OCI-LY1 (cell line): ENCODE results near the gene TNFSF18.

Experiments
- H2AFZ ChIP-seq: fragments of 200-600 bp; sonication (generic), shearing (Covaris generic); 2 replicates; pipeline ENCODE4 v1.6.0; 2014; ENCODE audit warnings: antibody characterized with exemption, mild to moderate bottlenecking, low read length
- H3F3A ChIP-seq: fragments of 200-600 bp; sonication (generic), shearing (Covaris generic); 2 replicates; pipeline ENCODE4 v1.6.0; 2014; ENCODE audit warnings: mild to moderate bottlenecking, antibody characterized with exemption, low read length, moderate library complexity; ENCODE audit not compliant: insufficient read depth
- H3K27ac ChIP-seq: fragments of 200-600 bp; sonication (generic); 2 replicates; pipeline ENCODE4 v1.5.1; 2014; ENCODE audit warnings: low read length, mixed run types, mild to moderate bottlenecking, low read depth; ENCODE audit not compliant: poor library complexity, severe bottlenecking
- H3K27me3 ChIP-seq: fragments of 200-600 bp; sonication (generic); 2 replicates; pipeline ENCODE4 v1.6.0; 2014; ENCODE audit warnings: antibody characterized with exemption, mild to moderate bottlenecking, low read length, moderate library complexity; ENCODE audit not compliant: insufficient read depth
- H3K36me3 ChIP-seq: fragments of 200-600 bp; sonication (generic); 2 replicates; pipeline ENCODE4 v1.6.1; 2014; ENCODE audit warnings: mild to moderate bottlenecking, antibody characterized with exemption, low read length, moderate library complexity, mixed read lengths; ENCODE audit not compliant: insufficient read depth
- H3K4me1 ChIP-seq: fragments of 200-600 bp; sonication (generic); 2 replicates; pipeline ENCODE4 v1.5.1; 2014; ENCODE audit warnings: mild to moderate bottlenecking, low read length, moderate library complexity; ENCODE audit not compliant: insufficient read depth, severe bottlenecking
- H3K4me2 ChIP-seq: fragments of 200-600 bp; sonication (generic), shearing (Covaris generic); 2 replicates; pipeline ENCODE4 v1.6.1; 2014; ENCODE audit warnings: low read length
- H3K4me3 ChIP-seq: fragments of 200-600 bp; sonication (generic); 2 replicates; pipeline ENCODE4 v1.5.1; 2014; ENCODE audit warnings: low read length, low read depth, mild to moderate bottlenecking, mixed read lengths; ENCODE audit not compliant: poor library complexity, severe bottlenecking
- H3K79me2 ChIP-seq: fragments of 200-600 bp; shearing (Covaris generic); 2 replicates; pipeline ENCODE4 v1.6.1; 2016; ENCODE audit warnings: mixed run types, low read length, mixed read lengths; ENCODE audit not compliant: insufficient read depth
- H3K9ac ChIP-seq: fragments of 200-600 bp; sonication (generic), shearing (Covaris generic); 2 replicates; pipeline ENCODE4 v1.6.1; 2014; ENCODE audit warnings: mild to moderate bottlenecking, low read length, mixed read lengths
- H3K9me2 ChIP-seq: fragments of 200-600 bp; sonication (generic), shearing (Covaris generic); 2 replicates; pipeline ENCODE4 v1.6.1; 2014; ENCODE audit warnings: low read depth, mild to moderate bottlenecking, low read length, mixed read lengths
- H3K9me3 ChIP-seq: fragments of 200-600 bp; shearing (Covaris generic); 2 replicates; pipeline ENCODE4 v1.6.1; 2014; ENCODE audit warnings: low read length, mixed read lengths
- H4K20me1 ChIP-seq: fragments of 200-600 bp; sonication (generic), shearing (Covaris generic); 2 replicates; pipeline ENCODE4 v1.6.0; 2016; ENCODE audit warnings: mild to moderate bottlenecking, low read length; ENCODE audit not compliant: insufficient read depth
- EZH2 ChIP-seq: fragments of 200-600 bp; sonication (generic), shearing (Covaris generic); IDR thresholded peaks from 2 replicates; pipeline ENCODE4 v1.8.0; 2017; ENCODE audit warnings: borderline replicate concordance, mixed run types, mild to moderate bottlenecking, antibody characterized with exemption, low read length, moderate library complexity, mixed read lengths
- TF ChIP-seq, protein P1 (sequence below): fragments of 200-600 bp; sonication (generic), shearing (Covaris generic); IDR thresholded peaks from 2 replicates; pipeline ENCODE4 v1.5.1; 2017; ENCODE audit warnings: mild to moderate bottlenecking, antibody characterized with exemption, low read length, moderate library complexity, mixed read lengths

The TNFSF18 gene

DNA sequence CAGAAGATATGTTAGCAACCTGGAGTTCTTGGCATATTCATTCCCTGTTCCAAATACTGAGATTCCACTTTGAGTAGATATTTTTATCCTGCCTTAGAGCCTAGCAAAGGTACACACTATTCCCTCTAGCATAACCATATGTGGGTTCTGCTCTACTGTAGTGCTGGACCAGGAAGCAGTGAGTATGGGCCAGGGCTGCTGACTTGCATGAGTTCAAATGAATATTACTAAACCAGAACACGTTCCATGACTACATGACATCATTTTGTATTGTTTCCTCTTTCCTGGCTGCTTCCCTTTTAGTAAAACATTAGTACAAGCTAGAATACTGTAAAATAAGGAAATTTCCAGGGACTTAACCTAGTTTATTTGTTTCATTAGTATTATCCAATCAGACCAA is 41.1 kb downstream of the TNFSF18 start:
- H3K9ac ChIP-seq = no peak overlapping the region
- H2AFZ ChIP-seq = no peak overlapping the region
- H3K9me2 ChIP-seq = no peaks in the 10 kb centered on the region
- no peaks in the 10 kb centered on the region for H3K9me3 ChIP-seq
- no peak overlapping the region for H3K27ac ChIP-seq
- no peaks in the 10 kb centered on the region for H3F3A ChIP-seq
- no peaks in the 10 kb centered on the region for H3K79me2 ChIP-seq
- no peaks in the 10 kb centered on the region for H3K36me3 ChIP-seq
- no peak overlapping the region for H3K4me2 ChIP-seq
- no peaks in the 10 kb centered on the region for H4K20me1 ChIP-seq
- no peaks in the 10 kb centered on the region for H3K27me3 ChIP-seq
- H3K4me3 ChIP-seq = no peak overlapping the region
- H3K4me1 ChIP-seq = no peaks in the 10 kb centered on the region
- TF ChIP-seq EZH2 = no peak
- TF ChIP-seq, protein P1, sequence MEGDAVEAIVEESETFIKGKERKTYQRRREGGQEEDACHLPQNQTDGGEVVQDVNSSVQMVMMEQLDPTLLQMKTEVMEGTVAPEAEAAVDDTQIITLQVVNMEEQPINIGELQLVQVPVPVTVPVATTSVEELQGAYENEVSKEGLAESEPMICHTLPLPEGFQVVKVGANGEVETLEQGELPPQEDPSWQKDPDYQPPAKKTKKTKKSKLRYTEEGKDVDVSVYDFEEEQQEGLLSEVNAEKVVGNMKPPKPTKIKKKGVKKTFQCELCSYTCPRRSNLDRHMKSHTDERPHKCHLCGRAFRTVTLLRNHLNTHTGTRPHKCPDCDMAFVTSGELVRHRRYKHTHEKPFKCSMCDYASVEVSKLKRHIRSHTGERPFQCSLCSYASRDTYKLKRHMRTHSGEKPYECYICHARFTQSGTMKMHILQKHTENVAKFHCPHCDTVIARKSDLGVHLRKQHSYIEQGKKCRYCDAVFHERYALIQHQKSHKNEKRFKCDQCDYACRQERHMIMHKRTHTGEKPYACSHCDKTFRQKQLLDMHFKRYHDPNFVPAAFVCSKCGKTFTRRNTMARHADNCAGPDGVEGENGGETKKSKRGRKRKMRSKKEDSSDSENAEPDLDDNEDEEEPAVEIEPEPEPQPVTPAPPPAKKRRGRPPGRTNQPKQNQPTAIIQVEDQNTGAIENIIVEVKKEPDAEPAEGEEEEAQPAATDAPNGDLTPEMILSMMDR = no peak

GRCh38 chr1:173005196-173005864 is 45.4 kb downstream of the TNFSF18 start:
- H3K4me1 ChIP-seq = no peaks in the 10 kb centered on the region
- no peaks in the 10 kb centered on the region for H3K36me3 ChIP-seq
- H3K4me3 ChIP-seq = no peak overlapping the region
- H3K79me2 ChIP-seq = no peaks in the 10 kb centered on the region
- H3F3A ChIP-seq = no peaks in the 10 kb centered on the region
- no peak overlapping the region for H2AFZ ChIP-seq
- no peaks in the 10 kb centered on the region for H3K9me2 ChIP-seq
- no peaks in the 10 kb centered on the region for H3K9me3 ChIP-seq
- no peak overlapping the region for H3K27ac ChIP-seq
- no peak overlapping the region for H3K4me2 ChIP-seq
- no peak overlapping the region for H3K9ac ChIP-seq
- TF ChIP-seq, protein P1 = no peak
- no peaks in the 10 kb centered on the region for H4K20me1 ChIP-seq
- H3K27me3 ChIP-seq = no peaks in the 10 kb centered on the region

DNA sequence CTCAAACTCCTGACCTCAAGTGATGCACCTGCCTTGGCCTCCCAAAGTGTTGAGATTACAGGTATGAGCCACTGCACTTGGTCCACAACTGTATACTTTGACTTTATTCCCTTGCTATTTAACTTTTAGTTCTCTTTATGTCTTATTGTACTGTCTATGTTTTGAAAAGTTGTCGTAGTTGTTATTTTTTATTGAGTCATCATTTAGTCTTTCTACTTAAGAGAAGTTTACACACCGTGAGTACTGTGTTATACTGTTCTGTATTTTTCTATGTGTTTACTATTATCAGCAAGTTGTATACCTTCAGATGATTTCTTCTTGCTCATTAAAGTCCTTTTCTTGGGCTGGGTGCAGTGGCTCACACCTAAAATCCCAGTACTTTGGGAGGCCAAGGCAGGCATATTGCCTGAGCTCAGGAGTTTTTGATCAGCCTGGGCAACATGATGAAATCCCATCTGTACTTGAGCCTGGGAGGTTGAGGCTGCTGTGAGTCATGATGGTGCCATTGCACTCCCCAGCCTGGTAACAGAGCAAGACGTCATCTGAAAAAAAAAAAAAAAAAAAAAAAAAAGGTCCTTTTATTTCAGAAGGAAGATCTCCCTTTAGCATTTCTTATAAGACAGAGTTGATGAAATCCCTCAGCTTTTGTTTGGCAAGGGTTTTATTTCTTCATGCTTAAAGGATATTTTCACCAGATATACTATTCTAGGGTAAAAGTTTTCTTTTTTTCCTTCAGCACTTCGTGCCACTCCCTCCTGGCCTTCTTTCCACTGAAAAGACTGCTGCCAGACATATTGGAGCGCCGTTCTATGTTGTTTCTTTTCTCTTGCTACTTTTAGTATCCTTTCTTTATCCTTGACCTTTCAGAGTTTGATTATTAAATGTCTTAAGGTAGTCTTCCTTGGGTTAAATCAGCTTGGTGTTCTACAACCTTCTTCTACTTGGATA is 47.6 kb downstream of the TNFSF18 start:
- Histone ChIP-seq H4K20me1 (no peaks in the 10 kb centered on the region), H3K9me2 (no peaks in the 10 kb centered on the region), H3F3A (no peaks in the 10 kb centered on the region), H3K9me3 (no peaks in the 10 kb centered on the region), H2AFZ (no peak overlapping the region), H3K79me2 (no peaks in the 10 kb centered on the region), H3K27ac (no peak overlapping the region), H3K9ac (no peak overlapping the region), H3K27me3 (no peaks in the 10 kb centered on the region), H3K4me3 (no peak overlapping the region), H3K4me2 (no peak overlapping the region), H3K4me1 (no peaks in the 10 kb centered on the region), H3K36me3 (no peaks in the 10 kb centered on the region)
- TF ChIP-seq EZH2 = no peak
- TF ChIP-seq, protein P1 = no peak
